Frontal cortex (tissue), 4 donors: ENCODE results near the gene QSOX2. TPM values are rescaled to one million over a fixed set of nuclear protein-coding genes. Genes with fewer than 3 reads are reported as not detected.

Source experiments
- DNase-seq, 2 donors: peaks; one replicate each; pipeline ENCODE4 v3.0.0; 2012; ENCODE audit warnings: low spot score in 2 of 2
- FAIRE-seq: peaks from 2 replicates; lab custom pipeline; 2012; peaks lifted over from hg19 to GRCh38; lab: Jason Lieb, UNC
- total RNA-seq: library from RNA; depleted of rRNA; stranded (reverse); fragments of >200 nt; gene quantifications from one replicate; pipeline ENCODE4 v1.2.3, GENCODE V29; 2014
- donor health status: control.
- donor health status: control.
- donor health status: control.

The QSOX2 gene
- total RNA-seq, 1 donor from 2014 or later = 8.2 TPM

DNA sequence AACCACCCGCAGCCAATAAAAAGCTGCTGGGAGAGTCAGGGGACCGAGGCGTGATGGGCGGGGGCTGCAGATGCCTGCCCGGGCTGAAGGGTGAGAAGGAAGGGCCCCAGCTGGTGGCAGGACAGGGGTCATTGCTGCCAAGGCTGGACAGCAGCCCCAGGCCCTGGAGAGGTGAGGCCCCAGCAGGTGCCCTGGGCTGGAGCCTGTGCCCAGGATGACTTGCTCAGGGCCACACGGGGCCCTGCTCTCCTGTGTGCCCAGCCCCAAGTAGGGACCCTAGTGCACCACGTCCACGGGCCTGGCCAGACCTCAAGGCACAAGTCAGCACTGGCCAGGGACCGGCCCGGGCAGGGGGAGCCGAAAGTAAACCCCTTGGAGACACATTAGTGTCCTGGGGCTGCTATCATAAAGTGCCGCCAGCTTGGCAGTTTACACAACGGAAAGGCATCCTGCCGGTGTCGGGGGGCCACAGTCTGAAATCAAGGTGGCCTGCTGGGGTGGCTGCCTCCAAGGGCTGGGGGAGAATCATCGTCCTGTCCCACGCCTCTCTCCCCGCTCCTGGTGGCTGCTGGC, 62.7 kb downstream of the QSOX2 start:
- DNase-seq = no peak
- FAIRE-seq = no peak

GRCh38 chr9:136182420-136182787, 63.2 kb downstream of the QSOX2 start:
- FAIRE-seq = no peak
- DNase-seq = no peak

- FAIRE-seq = no peak
- peak in 1 of 2 donors; percentile 14 for DNase-seq
Observed at GRCh38 chr9:136181784-136182419, 63.7 kb downstream of the QSOX2 start.

GRCh38 chr9:136180586-136180985, 65.0 kb downstream of the QSOX2 start:
- DNase-seq (no peak), FAIRE-seq (no peak)

DNA sequence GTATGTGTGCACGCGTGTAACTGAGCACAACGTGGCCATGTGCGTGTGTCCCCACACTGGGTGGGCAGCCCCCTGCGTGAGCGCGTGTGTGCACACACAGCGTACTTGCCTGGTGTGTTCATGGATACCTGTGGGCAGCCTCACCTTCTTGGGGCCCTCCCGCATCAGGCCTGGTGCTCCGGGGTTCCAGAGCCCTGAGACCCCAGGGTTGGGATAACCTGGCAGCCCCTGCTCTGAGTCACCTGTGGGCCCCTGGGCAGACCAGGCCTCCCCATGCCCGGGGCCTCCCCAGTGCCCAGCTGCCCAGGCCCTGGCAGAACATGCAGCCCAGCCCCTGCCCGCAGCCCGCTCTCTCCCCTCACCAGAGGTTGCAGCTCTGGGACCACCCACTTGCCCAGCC, 65.9 kb downstream of the QSOX2 start:
- DNase-seq = no peak
- no peak for FAIRE-seq

DNA sequence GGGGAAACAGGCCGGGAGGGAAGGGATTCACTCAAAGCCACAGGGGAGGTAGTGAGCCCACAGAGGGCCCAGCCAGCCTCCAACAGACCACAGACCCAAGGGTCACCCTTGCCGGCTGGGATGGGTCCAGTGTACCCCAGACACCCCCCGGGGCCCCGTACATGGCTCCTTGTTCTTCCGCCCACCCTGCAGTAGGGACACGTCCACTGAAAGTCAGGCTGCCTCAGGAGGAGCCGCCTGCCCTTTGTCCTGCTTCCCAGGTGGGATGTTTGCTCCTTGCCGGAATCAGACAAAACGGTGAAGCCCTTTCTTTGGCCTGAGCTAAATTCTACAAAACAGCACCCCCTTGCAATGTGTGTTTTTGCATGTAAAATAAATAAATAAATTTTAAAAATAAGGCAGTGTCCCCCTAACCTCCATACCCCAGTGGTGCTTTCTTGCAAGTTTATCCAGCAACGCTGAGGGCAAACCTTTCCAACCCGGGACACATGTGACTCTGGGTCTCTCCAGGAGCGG, 66.5 kb downstream of the QSOX2 start:
- DNase-seq (no peak), FAIRE-seq (no peak)

GRCh38 chr9:136178773-136179075, 66.9 kb downstream of the QSOX2 start:
- DNase-seq (no peak), FAIRE-seq (no peak)

DNA sequence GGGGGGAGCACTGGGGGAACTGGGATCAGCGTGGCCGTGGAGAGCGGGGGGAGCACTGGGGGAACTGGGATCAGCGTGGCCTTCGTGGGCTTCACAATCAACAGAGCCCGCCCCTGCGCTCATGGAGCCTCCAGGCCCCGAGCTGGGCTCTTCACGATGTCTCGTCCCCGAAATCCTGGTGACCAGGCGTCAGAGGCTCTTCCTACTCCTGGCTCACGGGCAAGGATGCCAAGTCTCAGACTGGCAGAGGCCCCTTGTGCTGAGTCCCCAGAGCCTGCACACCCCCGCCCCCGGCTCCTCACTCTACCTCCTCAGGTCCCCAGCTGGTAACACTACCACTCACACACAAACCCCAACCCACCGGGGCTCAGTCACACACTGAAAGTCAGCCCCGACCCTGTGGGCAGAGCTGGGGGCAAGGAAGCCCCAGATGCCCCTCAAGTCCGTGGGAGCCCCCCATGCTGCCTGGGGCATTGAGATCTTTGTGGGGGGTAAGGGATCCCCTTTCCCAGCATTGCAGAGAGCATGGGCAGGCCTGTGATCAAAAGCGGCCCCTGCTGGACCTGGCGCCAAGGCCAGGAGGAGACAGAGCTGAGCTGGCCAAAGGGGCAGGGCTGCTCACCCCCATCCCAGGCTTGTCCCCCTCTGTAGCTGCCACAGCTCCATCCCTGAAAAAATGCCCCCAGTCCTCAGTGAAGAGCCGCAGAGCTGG, 67.4 kb downstream of the QSOX2 start:
- FAIRE-seq (no peak), DNase-seq (no peak)

GRCh38 chr9:136177224-136177623, 68.4 kb downstream of the QSOX2 start:
- DNase-seq (no peak), FAIRE-seq (no peak)

DNA sequence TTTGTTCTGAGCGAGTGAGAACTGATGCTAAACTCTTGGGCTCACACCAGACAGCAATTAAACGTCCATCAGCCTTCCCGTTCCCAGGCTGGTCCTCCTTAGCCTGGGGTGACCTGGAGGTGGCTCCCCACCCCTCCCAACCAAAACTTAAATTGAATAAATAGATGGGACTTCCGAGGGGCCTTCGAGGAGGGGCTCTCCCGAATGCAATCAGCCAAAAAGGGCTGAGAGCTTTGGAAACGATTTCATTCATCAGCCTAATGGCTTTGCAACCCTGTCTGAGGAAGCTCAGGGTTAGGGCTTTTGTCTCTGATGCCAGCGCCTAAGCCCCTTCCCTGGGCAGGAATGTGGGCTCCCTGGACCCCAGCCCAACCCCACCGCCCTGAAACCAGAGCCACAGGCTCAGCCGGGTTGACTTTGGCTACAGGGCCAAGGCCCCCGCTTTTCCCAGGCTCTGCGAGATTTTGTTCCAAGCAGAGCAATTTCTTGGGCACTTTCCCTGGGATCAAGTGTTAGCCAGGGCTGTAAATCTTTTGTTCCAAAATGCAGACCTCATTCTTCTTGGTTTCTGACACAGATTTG, 69.9 kb downstream of the QSOX2 start:
- no peak for FAIRE-seq
- peak in 1 of 2 donors; percentile 43 for DNase-seq

- FAIRE-seq = no peak
- peak in 1 of 2 donors; percentile 32 for DNase-seq
Observed at GRCh38 chr9:136174779-136175615, 70.6 kb downstream of the QSOX2 start.

GRCh38 chr9:136173648-136174290, 71.8 kb downstream of the QSOX2 start:
- no peak for DNase-seq
- FAIRE-seq = no peak

- DNase-seq (no peak), FAIRE-seq (no peak)
Observed at GRCh38 chr9:136172412-136173079, 73.1 kb downstream of the QSOX2 start.

GRCh38 chr9:136171801-136172411, 73.7 kb downstream of the QSOX2 start:
- no peak for DNase-seq
- FAIRE-seq = no peak

- DNase-seq (no peak), FAIRE-seq (no peak)
Observed at GRCh38 chr9:136171009-136171800, 74.4 kb downstream of the QSOX2 start.

- peak in 1 of 2 donors; percentile 72 for DNase-seq
- FAIRE-seq = no peak
Observed at GRCh38 chr9:136170006-136170901, 75.4 kb downstream of the QSOX2 start.

DNA sequence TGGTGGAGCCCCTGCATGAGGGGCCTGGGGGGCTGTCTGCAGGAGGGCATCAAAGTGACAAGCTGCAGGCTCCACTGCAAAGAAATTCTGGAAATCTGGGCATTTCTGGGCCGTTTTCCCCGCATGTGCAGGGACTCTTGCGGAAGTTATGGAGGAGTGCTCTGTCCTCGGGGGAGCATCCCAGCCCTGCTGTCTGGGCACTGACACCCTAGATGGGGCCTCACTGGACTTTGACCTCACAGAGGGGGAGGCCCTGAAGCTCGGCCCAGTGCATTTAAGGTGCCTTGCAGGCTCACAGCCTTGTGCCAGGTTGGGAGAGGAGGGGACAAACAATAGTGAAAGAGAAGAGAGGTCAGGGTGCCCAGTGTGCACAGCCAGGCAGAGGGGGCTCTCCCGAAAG, 76.1 kb downstream of the QSOX2 start:
- DNase-seq (no peak), FAIRE-seq (no peak)
